SK-N-SH (cell line): ENCODE measurements around the gene BTG4. TPM values are rescaled to one million over a fixed set of nuclear protein-coding genes. Genes with fewer than 3 reads are reported as not detected.

ENCODE experiments used
- CTCF ChIA-PET: fragments of 300-600, 350-600 bp; formaldehyde crosslinking; extraction: SDS; loops from one replicate; lab custom pipeline; 2021; lab: Yijun Ruan, JAX
- POLR2A ChIA-PET: fragments of 350-600 bp; sonication (Branson Sonifier 250); formaldehyde crosslinking; extraction: SDS; loops from one replicate; lab custom pipeline; 2020; ENCODE audit warnings: antibody characterized with exemption, inconsistent platforms; lab: Yijun Ruan, JAX
- DNase-seq: peaks from one replicate; pipeline ENCODE4 v3.0.0; 2012
- H2AFZ ChIP-seq: fragments of 200-600 bp; sonication (generic); 2 replicates; pipeline ENCODE4 v1.8.1; 2016; ENCODE audit warnings: antibody characterized with exemption, mild to moderate bottlenecking, low read depth
- H3F3A ChIP-seq: fragments of 200-600 bp; sonication (generic); replicated peaks from 2 replicates; pipeline ENCODE3; 2016; ENCODE audit warnings: antibody characterized with exemption, mild to moderate bottlenecking; ENCODE audit not compliant: insufficient read depth
- H3K27ac ChIP-seq, 2 experiments: fragments of 200-500 bp in 1 of 2; fragments of 200-600 bp in 1 of 2; sonication (Bioruptor generic) in 1 of 2; sonication (generic), shearing (Covaris generic) in 1 of 2; 2 replicates each; pipeline versions ENCODE4 v1.5.1 to v1.6.1; 2014 to 2016; ENCODE audit warnings: low read depth in 2 of 2, inconsistent platforms in 1 of 2, low read length in 1 of 2, mild to moderate bottlenecking in 1 of 2, mixed read lengths in 1 of 2
- H3K27me3 ChIP-seq: fragments of 200-600 bp; sonication (generic), shearing (Covaris generic); 2 replicates; pipeline ENCODE4 v1.6.1; 2016; ENCODE audit warnings: mixed run types; ENCODE audit not compliant: insufficient read depth
- H3K36me3 ChIP-seq, 2 experiments: fragments of 200-500 bp in 1 of 2; fragments of 200-600 bp in 1 of 2; sonication (Bioruptor generic) in 1 of 2; sonication (generic) in 1 of 2; replicated peaks in 1 of 2; 2 replicates each; pipeline versions ENCODE3 to v1.5.1; 2014 to 2016; ENCODE audit warnings: low read length in 1 of 2, mild to moderate bottlenecking in 1 of 2; ENCODE audit not compliant: insufficient read depth in 2 of 2, control insufficient read depth in 1 of 2
- H3K4me1 ChIP-seq, 2 experiments: fragments of 200-500 bp in 1 of 2; fragments of 200-600 bp in 1 of 2; sonication (Bioruptor generic) in 1 of 2; sonication (generic), shearing (Covaris generic) in 1 of 2; 2 replicates each; pipeline versions ENCODE4 v1.5.1 to v1.6.1; 2014 to 2016; ENCODE audit warnings: low read depth in 1 of 2, low read length in 1 of 2, mixed run types in 1 of 2; ENCODE audit not compliant: insufficient read depth in 2 of 2, control insufficient read depth in 1 of 2
- H3K4me2 ChIP-seq: fragments of 200-600 bp; sonication (generic), shearing (Covaris generic); 2 replicates; pipeline ENCODE4 v1.6.1; 2017; ENCODE audit warnings: mixed run types
- H3K4me3 ChIP-seq, 2 experiments: fragments of 200-500 bp in 1 of 2; fragments of 200-600 bp in 1 of 2; sonication (Bioruptor generic) in 1 of 2; sonication (generic), shearing (Covaris generic) in 1 of 2; 2 replicates each; pipeline versions ENCODE4 v1.5.1 to v1.8.1; 2014 to 2016; ENCODE audit warnings: low read depth in 2 of 2, inconsistent platforms in 1 of 2, low read length in 1 of 2, mild to moderate bottlenecking in 1 of 2, mixed read lengths in 1 of 2, moderate library complexity in 1 of 2
- H3K79me2 ChIP-seq: fragments of 200-600 bp; sonication (generic); 2 replicates; pipeline ENCODE4 v1.8.1; 2017; ENCODE audit warnings: mild to moderate bottlenecking; ENCODE audit not compliant: insufficient read depth
- H3K9ac ChIP-seq: fragments of 200-600 bp; sonication (generic); 2 replicates; pipeline ENCODE4 v1.6.1; 2017; ENCODE audit warnings: mixed run types
- H3K9me2 ChIP-seq: fragments of 200-600 bp; sonication (generic); 2 replicates; pipeline ENCODE4 v1.6.1; 2017; ENCODE audit warnings: mixed run types
- H3K9me3 ChIP-seq: fragments of 200-600 bp; sonication (generic); 2 replicates; pipeline ENCODE4 v1.6.1; 2017; ENCODE audit warnings: mixed run types, mild to moderate bottlenecking, moderate library complexity
- H4K20me1 ChIP-seq: fragments of 200-600 bp; sonication (generic); 2 replicates; pipeline ENCODE4 v1.6.1; 2017; ENCODE audit warnings: mild to moderate bottlenecking, mixed run types; ENCODE audit not compliant: insufficient read depth
- CTCF ChIP-seq: fragments of 200-600 bp; sonication (generic); IDR thresholded peaks from 2 replicates; pipeline ENCODE4 v1.6.1; 2017; ENCODE audit warnings: antibody characterized with exemption, mild to moderate bottlenecking, moderate library complexity
- ELF1 ChIP-seq: IDR thresholded peaks from 2 replicates; pipeline ENCODE4 v1.4.0; 2012
- EP300 ChIP-seq, 2 experiments: IDR thresholded peaks; 2 replicates each; pipeline versions ENCODE4 v1.4.0 to v1.6.1; 2012; ENCODE audit warnings: borderline replicate concordance in 1 of 2, low read depth in 1 of 2, low read length in 1 of 2
- EZH2phosphoT487 ChIP-seq: fragments of 200-600 bp; sonication (generic); IDR thresholded peaks from 2 replicates; pipeline ENCODE4 v1.6.1; 2017; ENCODE audit warnings: low read depth, mixed run types, mild to moderate bottlenecking, antibody characterized with exemption, moderate library complexity, borderline replicate concordance
- FOSL2 ChIP-seq: IDR thresholded peaks from 2 replicates; pipeline ENCODE4 v1.4.0; 2012; ENCODE audit warnings: low read depth, mild to moderate bottlenecking, moderate library complexity, borderline replicate concordance
- FOXJ3 ChIP-seq: sonication (generic); formaldehyde crosslinking; IDR thresholded peaks from 2 replicates; pipeline ENCODE4 v1.5.1; 2020; ENCODE audit warnings: mild to moderate bottlenecking, missing genetic modification reagents
- GABPA ChIP-seq: IDR thresholded peaks from 2 replicates; pipeline ENCODE4 v1.4.0; 2012; ENCODE audit warnings: low read depth, mild to moderate bottlenecking
- IRF3 ChIP-seq: fragments of 150-350 bp; IDR thresholded peaks from 2 replicates; pipeline ENCODE4 v1.6.1; 2016; ENCODE audit warnings: mild to moderate bottlenecking, low read depth, low read length
- NFIC ChIP-seq: IDR thresholded peaks from 2 replicates; pipeline ENCODE4 v1.4.0; 2012; ENCODE audit warnings: borderline replicate concordance
- PBX3 ChIP-seq: IDR thresholded peaks from 2 replicates; pipeline ENCODE4; 2012
- RAD21 ChIP-seq: IDR thresholded peaks from 2 replicates; pipeline ENCODE4 v1.6.1; 2012; ENCODE audit warnings: mild to moderate bottlenecking, low read length
- RCOR1 ChIP-seq: fragments of 150-350 bp; IDR thresholded peaks from 2 replicates; pipeline ENCODE4 v1.6.1; 2017; ENCODE audit warnings: antibody characterized with exemption, low read length
- RXRA ChIP-seq: IDR thresholded peaks from 2 replicates; pipeline ENCODE4 v1.4.0; 2012; ENCODE audit warnings: low read depth, mild to moderate bottlenecking, borderline replicate concordance
- SIN3A ChIP-seq: IDR thresholded peaks from 2 replicates; pipeline ENCODE4 v1.6.1; 2012; ENCODE audit warnings: low read depth, mild to moderate bottlenecking, low read length, moderate library complexity, borderline replicate concordance
- TAF1 ChIP-seq: IDR thresholded peaks from 2 replicates; pipeline ENCODE4 v1.6.1; 2012; ENCODE audit warnings: low read depth, mild to moderate bottlenecking, low read length, moderate library complexity, borderline replicate concordance
- TCF12 ChIP-seq: IDR thresholded peaks from 2 replicates; pipeline ENCODE4 v1.4.0; 2012
- TEAD4 ChIP-seq: IDR thresholded peaks from 2 replicates; pipeline ENCODE4 v1.4.0; 2012; ENCODE audit warnings: mild to moderate bottlenecking, borderline replicate concordance; ENCODE audit not compliant: insufficient read depth
- USF1 ChIP-seq: IDR thresholded peaks from 2 replicates; pipeline ENCODE4 v1.4.0; 2012; ENCODE audit warnings: low read depth, borderline replicate concordance
- YY1 ChIP-seq: IDR thresholded peaks from 2 replicates; pipeline ENCODE4 v1.4.0; 2012; ENCODE audit warnings: low read depth, mild to moderate bottlenecking
- WGBS: methylation state at CpG from one replicate; pipeline ENCODE4 v1.1.6; 2017; ENCODE audit warnings: low lambda C conversion rate; 5-methylcytosine and 5-hydroxymethylcytosine counted together
- polyA plus RNA-seq, 3 experiments: library from polyadenylated mRNA; depleted of rRNA; stranded (reverse); fragments of >200 nt; gene quantifications; 2 replicates each; pipeline ENCODE4 v1.2.3, GENCODE V29; 2012
- TF ChIP-seq, protein P1 (sequence below): fragments of 150-350 bp; IDR thresholded peaks from 2 replicates; pipeline ENCODE4 v1.6.1; 2017; ENCODE audit warnings: antibody characterized with exemption, low read length, low read depth, borderline replicate concordance

Gene BTG4
- polyA plus RNA-seq, 1 of the 3 experiments (the other 2 are of a cell fraction): 0.26 TPM

DNA sequence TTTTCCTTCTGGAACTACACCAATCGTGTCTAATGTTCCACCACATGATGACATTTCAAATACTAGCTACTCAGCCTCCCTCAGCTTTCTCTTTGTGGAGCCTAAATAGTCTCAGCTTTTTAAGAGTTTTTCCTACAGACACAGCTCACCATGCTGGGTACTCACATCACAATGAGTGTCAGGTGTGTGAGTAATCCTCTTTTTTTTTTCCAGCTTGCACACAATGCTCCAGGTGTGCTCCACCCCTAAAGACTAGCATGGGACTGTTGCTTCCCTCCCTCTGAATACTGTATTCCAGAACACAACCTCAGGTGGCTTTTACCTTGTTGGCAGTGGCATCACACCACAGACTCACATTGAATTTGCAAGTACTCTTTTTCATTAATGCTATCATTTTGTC is 11.7 kb downstream of the BTG4 start:
- ChIA-PET CTCF (interaction anchor here (0.6 to 1.0 kb wide), 2 partner anchors 77 to 620 kb away, joined by 3 to 4 read pairs; no protein-coding TSS in a partner anchor), POLR2A (no interaction called here)
- H4K20me1 ChIP-seq: no peaks in the 10 kb centered on the region

More for the DNA sequence above, 11.7 kb downstream of the BTG4 start:
- H3K9me2 ChIP-seq: 0 out of 2 replicates have a peak, but pooled peaks cover 2% of the 10 kb centered on the region
- H3K27me3 ChIP-seq: no peaks in the 10 kb centered on the region
- H3K36me3 ChIP-seq: no peaks in the 10 kb centered on the region
- no peak overlapping the region for H3K9ac ChIP-seq
- H3K9me3 ChIP-seq: no peaks in the 10 kb centered on the region
- no peak for DNase-seq
- H3K79me2 ChIP-seq: no peaks in the 10 kb centered on the region
- WGBS: 59% methylated on average over 1 of the region's 1 CpG
- no peaks in the 10 kb centered on the region for H3K4me1 ChIP-seq
- H3F3A ChIP-seq: no peaks in the 10 kb centered on the region
- no peak overlapping the region for H2AFZ ChIP-seq
- H3K27ac ChIP-seq: no peak overlapping the region
- TF ChIP-seq CTCF: no peak
- no peak for TF ChIP-seq TCF12
- TF ChIP-seq GABPA: no peak
- no peak for TF ChIP-seq RXRA
- no peak for TF ChIP-seq NFIC
- no peak for TF ChIP-seq USF1
- TF ChIP-seq PBX3: no peak
- TF ChIP-seq IRF3: no peak
- no peak for TF ChIP-seq FOSL2
- no peak for TF ChIP-seq TEAD4
- TF ChIP-seq RCOR1: no peak
- TF ChIP-seq, protein P1, sequence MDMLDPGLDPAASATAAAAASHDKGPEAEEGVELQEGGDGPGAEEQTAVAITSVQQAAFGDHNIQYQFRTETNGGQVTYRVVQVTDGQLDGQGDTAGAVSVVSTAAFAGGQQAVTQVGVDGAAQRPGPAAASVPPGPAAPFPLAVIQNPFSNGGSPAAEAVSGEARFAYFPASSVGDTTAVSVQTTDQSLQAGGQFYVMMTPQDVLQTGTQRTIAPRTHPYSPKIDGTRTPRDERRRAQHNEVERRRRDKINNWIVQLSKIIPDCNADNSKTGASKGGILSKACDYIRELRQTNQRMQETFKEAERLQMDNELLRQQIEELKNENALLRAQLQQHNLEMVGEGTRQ: no peak
- TF ChIP-seq ELF1: no peak
- TF ChIP-seq SIN3A: no peak
- TF ChIP-seq FOXJ3 (CRISPR knock-in tag): no peak
- no peak for TF ChIP-seq EP300 (IDR thresholded peaks at IDR 0.05; ENCODE audit: borderline replicate concordance in 1 of 2, low read depth in 1 of 2, low read length in 1 of 2)
- no peak for TF ChIP-seq YY1
- TF ChIP-seq RAD21: no peak
- no peak for TF ChIP-seq TAF1
- no peak for TF ChIP-seq EZH2phosphoT487
- no peak overlapping the region for H3K4me3 ChIP-seq
- H3K4me2 ChIP-seq: no peak overlapping the region
